ENCODE measurements around the gene CFAP20DC.

Gene CFAP20DC

GRCh38 chr3:59046839-59047238 lies 3.0 kb downstream of the CFAP20DC start:
- Histone ChIP-seq H3K4me3 (no peak overlapping the region), H3K36me3 (no peaks in the 10 kb centered on the region), H3K9me3 (no peaks in the 10 kb centered on the region), H3K27ac (no peak overlapping the region), H3K4me1 (peaks cover 0 to 7% (median 2%) of the 10 kb centered on the region in 4 donors), H3K27me3 (no peaks in the 10 kb centered on the region)
- intact Hi-C loops (cut with DNase I; ENCODE audit: low total_unique reads), result no loop called here
- no peak for DNase-seq
- TF ChIP-seq CTCF (IDR thresholded peaks at IDR 0.05), result no peak

GRCh38 chr3:59043391-59043790 lies 6.4 kb downstream of the CFAP20DC start:
- Histone ChIP-seq H3K36me3 (no peaks in the 10 kb centered on the region), H3K27me3 (no peaks in the 10 kb centered on the region), H3K4me1 (no peaks in the 10 kb centered on the region), H3K9me3 (no peaks in the 10 kb centered on the region), H3K27ac (no peak overlapping the region), H3K4me3 (no peak overlapping the region)
- no peak for DNase-seq
- intact Hi-C loops (cut with DNase I; ENCODE audit: low total_unique reads), result no loop called here
- no peak for TF ChIP-seq CTCF (IDR thresholded peaks at IDR 0.05)

- H3K36me3 ChIP-seq, result no peaks in the 10 kb centered on the region
- H3K27ac ChIP-seq, result no peak overlapping the region
- no peak for TF ChIP-seq CTCF (IDR thresholded peaks at IDR 0.05)
- no peaks in the 10 kb centered on the region for H3K4me1 ChIP-seq
- no peak overlapping the region for H3K4me3 ChIP-seq
- no peaks in the 10 kb centered on the region for H3K9me3 ChIP-seq
- no peaks in the 10 kb centered on the region for H3K27me3 ChIP-seq
- intact Hi-C loops (cut with DNase I; ENCODE audit: low total_unique reads), result no loop called here
- no peak for DNase-seq
Measured at GRCh38 chr3:59040902-59041301, 8.9 kb downstream of the CFAP20DC start.

GRCh38 chr3:59027607-59028006 lies 22.2 kb downstream of the CFAP20DC start:
- DNase-seq, result no peak
- intact Hi-C loops (cut with DNase I; ENCODE audit: low total_unique reads), result no loop called here
- no peak for TF ChIP-seq CTCF (IDR thresholded peaks at IDR 0.05)
- H3K27ac ChIP-seq, result no peak overlapping the region
- H3K27me3 ChIP-seq, result no peaks in the 10 kb centered on the region
- no peak overlapping the region for H3K4me3 ChIP-seq
- no peaks in the 10 kb centered on the region for H3K9me3 ChIP-seq
- no peaks in the 10 kb centered on the region for H3K4me1 ChIP-seq
- no peaks in the 10 kb centered on the region for H3K36me3 ChIP-seq

GRCh38 chr3:59023612-59024011 lies 26.2 kb downstream of the CFAP20DC start:
- Histone ChIP-seq H3K4me1 (no peaks in the 10 kb centered on the region), H3K27ac (no peak overlapping the region), H3K9me3 (no peaks in the 10 kb centered on the region), H3K36me3 (no peaks in the 10 kb centered on the region), H3K27me3 (no peaks in the 10 kb centered on the region), H3K4me3 (no peak overlapping the region)
- intact Hi-C loops (cut with DNase I; ENCODE audit: low total_unique reads), result no loop called here
- no peak for DNase-seq
- no peak for TF ChIP-seq CTCF (IDR thresholded peaks at IDR 0.05)

- H3K4me3 ChIP-seq, result no peak overlapping the region
- H3K4me1 ChIP-seq, result no peaks in the 10 kb centered on the region
- intact Hi-C loops (cut with DNase I; ENCODE audit: low total_unique reads), result no loop called here
- no peaks in the 10 kb centered on the region for H3K9me3 ChIP-seq
- no peaks in the 10 kb centered on the region for H3K36me3 ChIP-seq
- H3K27ac ChIP-seq, result no peak overlapping the region
- no peaks in the 10 kb centered on the region for H3K27me3 ChIP-seq
- TF ChIP-seq CTCF (IDR thresholded peaks at IDR 0.05), result no peak
- no peak for DNase-seq
Measured at GRCh38 chr3:59017617-59017984, 32.2 kb downstream of the CFAP20DC start.
